H1 (cell line): Measurements from ENCODE around the gene RAB1B. TPM values are rescaled to one million over a fixed set of nuclear protein-coding genes. Genes with fewer than 3 reads are reported as not detected.
A peak's percentile ranks its signal among the peaks of the same experiment; 100 is the strongest.

Experiments used
- CTCF ChIA-PET: fragments of 300-600 bp; sonication (Branson Sonifier 250); formaldehyde crosslinking; loops from one replicate; lab custom pipeline; 2021; ENCODE audit not compliant: partially characterized antibody; lab: Charles Lee
- POLR2A ChIA-PET: fragments of 300-600 bp; sonication (Branson Sonifier 250); formaldehyde crosslinking; loops from one replicate; lab custom pipeline; 2021; ENCODE audit warnings: inconsistent platforms; ENCODE audit not compliant: partially characterized antibody; lab: Charles Lee
- DNase-seq, 2 experiments: peaks; one replicate each; pipeline versions ENCODE4 v3.0.0 to v3.0.0-alpha.2; 2010 to 2022; ENCODE audit warnings: low spot score in 2 of 2, low read depth in 1 of 2, mixed read lengths in 1 of 2
- FAIRE-seq: peaks from 2 replicates; lab custom pipeline; 2011; peaks lifted over from hg19 to GRCh38; lab: Jason Lieb, UNC
- H2AFZ ChIP-seq: 2 replicates; pipeline ENCODE4 v1.8.1; 2012; ENCODE audit warnings: low read length, inconsistent platforms
- H2AK5ac ChIP-seq: 2 replicates; pipeline ENCODE4 v1.6.1; 2013; ENCODE audit warnings: low read depth, low read length
- H2BK120ac ChIP-seq: replicated peaks from 2 replicates; pipeline ENCODE3; 2013; ENCODE audit warnings: low read depth, low read length, inconsistent platforms
- H2BK12ac ChIP-seq: 2 replicates; pipeline ENCODE4 v1.6.1; 2013; ENCODE audit warnings: low read depth, low read length
- H2BK15ac ChIP-seq: 2 replicates; pipeline ENCODE4 v1.6.1; 2013; ENCODE audit warnings: low read length
- H2BK20ac ChIP-seq: 2 replicates; pipeline ENCODE4 v1.6.1; 2013; ENCODE audit warnings: low read length
- H2BK5ac ChIP-seq: 2 replicates; pipeline ENCODE4 v1.6.1; 2013; ENCODE audit warnings: low read depth, low read length
- H3K14ac ChIP-seq: 2 replicates; pipeline ENCODE4 v1.6.1; 2013; ENCODE audit warnings: inconsistent platforms; ENCODE audit not compliant: insufficient read length
- H3K18ac ChIP-seq: 2 replicates; pipeline ENCODE4 v1.6.1; 2013; ENCODE audit warnings: low read length; ENCODE audit errors: extremely low read depth
- H3K23ac ChIP-seq: 2 replicates; pipeline ENCODE4 v1.6.1; 2013; ENCODE audit warnings: inconsistent platforms; ENCODE audit not compliant: insufficient read length
- H3K23me2 ChIP-seq: 2 replicates; pipeline ENCODE4 v1.6.1; 2013; ENCODE audit warnings: low read depth, low read length
- H3K27ac ChIP-seq: 2 replicates; pipeline ENCODE4 v1.6.1; 2011; ENCODE audit warnings: low read depth, low read length, inconsistent platforms
- H3K27me3 ChIP-seq, 4 experiments: replicated peaks in 1 of 4; 1 replicate in 1 of 4; 2 replicates in 3 of 4; pipeline versions ENCODE4 v1.6.1 to v1.8.1; 2011 to 2013; ENCODE audit warnings: low read length in 3 of 4, mild to moderate bottlenecking in 3 of 4, inconsistent platforms in 2 of 4, mixed read lengths in 2 of 4, moderate library complexity in 1 of 4; ENCODE audit not compliant: control insufficient read depth in 3 of 4, insufficient read depth in 3 of 4; ENCODE audit errors: extremely low read depth in 1 of 4
- H3K36me3 ChIP-seq, 4 experiments: 2 replicates each; pipeline versions ENCODE4 v1.6.1 to v1.8.1; 2011 to 2013; ENCODE audit warnings: mild to moderate bottlenecking in 4 of 4, low read length in 3 of 4, moderate library complexity in 2 of 4, control low read depth in 1 of 4, inconsistent platforms in 1 of 4; ENCODE audit not compliant: insufficient read depth in 4 of 4, control insufficient read depth in 2 of 4
- H3K4ac ChIP-seq: replicated peaks from 2 replicates; pipeline ENCODE3; 2013; ENCODE audit warnings: low read length, low read depth, mixed read lengths, inconsistent platforms; ENCODE audit not compliant: insufficient read length
- H3K4me1 ChIP-seq, 4 experiments: replicated peaks in 1 of 4; 1 replicate in 1 of 4; 2 replicates in 3 of 4; pipeline versions ENCODE4 v1.6.1 to v1.8.1; 2011 to 2013; ENCODE audit warnings: low read length in 3 of 4, inconsistent platforms in 2 of 4, mixed read lengths in 1 of 4; ENCODE audit not compliant: insufficient read depth in 4 of 4, control insufficient read depth in 3 of 4
- H3K4me2 ChIP-seq, 2 experiments: 2 replicates each; pipeline versions ENCODE4 v1.6.1 to v1.8.1; 2011 to 2013; ENCODE audit warnings: low read depth in 2 of 2, low read length in 2 of 2, control low read depth in 1 of 2, inconsistent platforms in 1 of 2, mild to moderate bottlenecking in 1 of 2; ENCODE audit not compliant: insufficient read depth in 1 of 2
- H3K4me3 ChIP-seq, 4 experiments: fragments of 200-600, 300-600 bp in 1 of 4; sonication (generic), shearing (Covaris generic), sonication (Bioruptor Twin) in 1 of 4; 2 replicates each; pipeline versions ENCODE4 v1.5.1 to v1.8.1; 2011 to 2016; ENCODE audit warnings: low read length in 4 of 4, low read depth in 3 of 4, control low read depth in 2 of 4, inconsistent platforms in 2 of 4, mild to moderate bottlenecking in 2 of 4, mixed read lengths in 1 of 4, moderate library complexity in 1 of 4; ENCODE audit not compliant: insufficient read depth in 2 of 4; ENCODE audit errors: extremely low read depth in 1 of 4
- H3K56ac ChIP-seq: replicated peaks from 2 replicates; pipeline ENCODE3; 2013; ENCODE audit warnings: low read depth, mild to moderate bottlenecking, mixed read lengths, low read length, inconsistent platforms; ENCODE audit not compliant: insufficient read length
- H3K79me1 ChIP-seq: 2 replicates; pipeline ENCODE4 v1.6.1; 2013; ENCODE audit warnings: low read depth, low read length, control low read depth
- H3K79me2 ChIP-seq, 2 experiments: 2 replicates each; pipeline versions ENCODE4 v1.6.1 to v1.8.1; 2012 to 2013; ENCODE audit warnings: low read length in 2 of 2, mild to moderate bottlenecking in 2 of 2, inconsistent platforms in 1 of 2; ENCODE audit not compliant: insufficient read depth in 2 of 2, control insufficient read depth in 1 of 2
- H3K9ac ChIP-seq, 4 experiments: replicated peaks in 1 of 4; 1 replicate in 1 of 4; 2 replicates in 3 of 4; pipeline versions ENCODE4 v1.6.1 to v1.8.1; 2011 to 2013; ENCODE audit warnings: low read depth in 3 of 4, low read length in 3 of 4, control low read depth in 2 of 4, mild to moderate bottlenecking in 2 of 4, moderate library complexity in 2 of 4, inconsistent platforms in 1 of 4; ENCODE audit errors: extremely low read depth in 1 of 4
- H3K9me3 ChIP-seq, 2 experiments: 2 replicates each; pipeline versions ENCODE4 v1.6.1 to v1.8.1; 2012 to 2013; ENCODE audit warnings: mild to moderate bottlenecking in 2 of 2, moderate library complexity in 2 of 2, control low read depth in 1 of 2, inconsistent platforms in 1 of 2, low read depth in 1 of 2, low read length in 1 of 2, mixed read lengths in 1 of 2; ENCODE audit not compliant: insufficient read depth in 2 of 2
- H4K20me1 ChIP-seq, 2 experiments: replicated peaks in 1 of 2; 2 replicates each; pipeline versions ENCODE3 to v1.8.1; 2011 to 2013; ENCODE audit warnings: inconsistent platforms in 2 of 2, low read length in 2 of 2, mild to moderate bottlenecking in 1 of 2; ENCODE audit not compliant: insufficient read depth in 2 of 2, control insufficient read depth in 1 of 2
- H4K5ac ChIP-seq: 2 replicates; pipeline ENCODE4 v1.6.1; 2013; ENCODE audit warnings: low read length, low read depth, mixed read lengths, inconsistent platforms; ENCODE audit not compliant: insufficient read length
- H4K8ac ChIP-seq: 2 replicates; pipeline ENCODE4 v1.8.0; 2013; ENCODE audit warnings: mild to moderate bottlenecking, moderate library complexity, low read length, inconsistent platforms; ENCODE audit not compliant: insufficient read depth; ENCODE audit errors: extremely low read depth
- H4K91ac ChIP-seq: replicated peaks from 2 replicates; pipeline ENCODE3; 2013; ENCODE audit warnings: low read length, mixed read lengths, inconsistent platforms; ENCODE audit not compliant: insufficient read length
- BCL11A ChIP-seq, 2 experiments: IDR thresholded peaks; one replicate each; pipeline ENCODE4 v1.6.1; 2011; ENCODE audit warnings: low read depth in 2 of 2, low read length in 2 of 2, mild to moderate bottlenecking in 2 of 2
- CEBPB ChIP-seq: IDR thresholded peaks from 2 replicates; pipeline ENCODE4 v1.6.1; 2012; ENCODE audit warnings: low read depth, low read length
- HDAC2 ChIP-seq, 2 experiments: fragments of 300-600 bp in 1 of 2; sonication (generic) in 1 of 2; IDR thresholded peaks; 2 replicates each; pipeline ENCODE4 v1.6.1; 2011 to 2012; ENCODE audit warnings: low read depth in 2 of 2, low read length in 2 of 2, mild to moderate bottlenecking in 2 of 2, moderate library complexity in 2 of 2, borderline replicate concordance in 1 of 2, inconsistent platforms in 1 of 2
- KDM1A ChIP-seq: fragments of 200-600, 300-600 bp; sonication (generic); IDR thresholded peaks from 2 replicates; pipeline ENCODE4 v1.7.1; 2016; ENCODE audit warnings: mild to moderate bottlenecking, low read length, borderline replicate concordance
- NRF1 ChIP-seq: IDR thresholded peaks from 2 replicates; pipeline ENCODE4 v1.6.1; 2011; ENCODE audit warnings: mild to moderate bottlenecking, low read depth, low read length, improper control_type of control experiment
- SIRT6 ChIP-seq: IDR thresholded peaks from one replicate; pipeline ENCODE4 v1.7.1; 2012; ENCODE audit warnings: low read length, inconsistent platforms
- SP1 ChIP-seq: IDR thresholded peaks from 2 replicates; pipeline ENCODE4 v1.6.1; 2011; ENCODE audit warnings: low read depth, low read length
- SP4 ChIP-seq: IDR thresholded peaks from 2 replicates; pipeline ENCODE4 v1.6.1; 2012; ENCODE audit warnings: low read length, inconsistent platforms
- YY1 ChIP-seq: IDR thresholded peaks from 2 replicates; pipeline ENCODE4 v1.6.1; 2011; ENCODE audit warnings: low read depth, mild to moderate bottlenecking, low read length
- WGBS, 2 experiments: shearing (Covaris generic) in 1 of 2; methylation state at CpG; one replicate each; pipeline versions ENCODE4 v1.1.6 to v1.1.7; 2013 to 2015; ENCODE audit warnings: low lambda C conversion rate in 2 of 2, mixed read lengths in 2 of 2, inconsistent platforms in 1 of 2, low coverage in 1 of 2, missing lambda C conversion rate in 1 of 2; ENCODE audit not compliant: insufficient replicate concordance in 2 of 2, insufficient coverage in 1 of 2, insufficient read length in 1 of 2; ENCODE audit errors: extremely low coverage in 1 of 2, missing lambda C conversion rate in 1 of 2; 5-methylcytosine and 5-hydroxymethylcytosine counted together
- polyA plus RNA-seq, 7 experiments: library from polyadenylated mRNA; depleted of rRNA in 3 of 7; stranded (reverse) in 5 of 7; unstranded in 2 of 7; fragments of >200 nt in 5 of 7; fragments of 200-250 nt in 2 of 7; gene quantifications; 1 replicate in 5 of 7; 2 replicates in 1 of 7; 4 replicates in 1 of 7; pipeline versions ENCODE4 v1.2.1 to v1.2.3, GENCODE V29; 2011 to 2013; ENCODE audit warnings: missing spikeins in 2 of 7, mixed read lengths in 2 of 7
- total RNA-seq: library from RNA; stranded (reverse); fragmentation: NEBNext Ultra II Directional; extraction: Animal tissue kit (Norgen Biotek cat#: 25700); gene quantifications from 2 replicates; pipeline ENCODE4 v1.2.1, GENCODE V29; 2021
- TF ChIP-seq, protein P1 (sequence below): IDR thresholded peaks from 2 replicates; pipeline ENCODE4 v1.6.1; 2012; ENCODE audit warnings: low read length, inconsistent platforms
- TF ChIP-seq, protein P2 (sequence below): IDR thresholded peaks from 2 replicates; pipeline ENCODE4 v1.6.1; 2011; ENCODE audit warnings: low read length, improper control_type of control experiment

RAB1B gene
- total and polyA plus RNA-seq, 2 of the 8 experiments (the other 6 are each of a cell fraction or from before 2014, with no cell fraction given): 100 to 217 TPM

DNA sequence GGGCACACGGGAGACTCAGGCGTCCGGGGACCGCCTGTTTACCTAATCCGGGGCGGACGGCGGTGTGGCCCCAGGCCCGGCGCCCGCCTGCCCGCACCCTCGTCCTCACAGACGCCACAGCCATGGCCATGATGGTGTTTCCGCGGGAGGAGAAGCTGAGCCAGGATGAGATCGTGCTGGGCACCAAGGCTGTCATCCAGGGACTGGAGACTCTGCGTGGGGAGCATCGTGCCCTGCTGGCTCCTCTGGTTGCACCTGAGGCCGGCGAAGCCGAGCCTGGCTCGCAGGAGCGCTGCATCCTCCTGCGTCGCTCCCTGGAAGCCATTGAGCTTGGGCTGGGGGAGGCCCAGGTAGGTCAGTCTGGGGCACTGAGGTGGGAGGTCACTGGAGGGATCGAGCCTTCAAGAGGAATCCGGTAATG, 10.0 kb upstream of the RAB1B start:
- H3K23me2 ChIP-seq: peaks cover 10% of the 10 kb centered on the region
- no peaks in the 10 kb centered on the region for H3K9me3 ChIP-seq
- peaks cover 0 to 5% of the 10 kb centered on the region in 2 experiments; a peak in 1 of 4 replicates for H3K79me2 ChIP-seq
- no peak overlapping the region for H3K14ac ChIP-seq
- no peak overlapping the region for H2AFZ ChIP-seq
- no peak overlapping the region for H2BK120ac ChIP-seq
- no peak overlapping the region for H3K56ac ChIP-seq
- H3K27me3 ChIP-seq: peaks cover 0 to 3% (median 0%) of the 10 kb centered on the region in 4 experiments; a peak in 1 of 7 replicates
- H2BK15ac ChIP-seq: no peak overlapping the region
- no peak overlapping the region for H3K27ac ChIP-seq
- H3K9ac ChIP-seq: peak overlapping the region; percentile 34 to 68 (median 66); a peak in 6 of 7 replicates
- H3K4ac ChIP-seq: no peak overlapping the region
- H3K4me3 ChIP-seq: peak overlapping the region; percentile 49 to 92 (median 86)
- H4K20me1 ChIP-seq: peaks cover 5 to 18% of the 10 kb centered on the region in 2 experiments
- H3K18ac ChIP-seq: peak overlapping the region; percentile 4
- peak overlapping the region; percentile 86 for H4K8ac ChIP-seq
- H2BK5ac ChIP-seq: no peak overlapping the region
- H3K4me2 ChIP-seq: peak overlapping the region; percentile 27 to 95
- WGBS, 2 experiments: 7% methylated on average over 27 of the region's 28 CpGs; no CpG with 5 or more reads in 1 of the 2 experiments
- ChIA-PET POLR2A (interaction anchor here (0.7 to 1.2 kb wide), 5 partner anchors 14 to 207 kb away, joined by 3 to 4 read pairs (median 3); no protein-coding TSS in a partner anchor), CTCF (interaction anchor here (0.6 to 1.4 kb wide), 7 partner anchors 8 to 304 kb away, joined by 3 to 8 read pairs (median 5); no protein-coding TSS in a partner anchor)
- DNase-seq: no peak
- no peak overlapping the region for H4K91ac ChIP-seq
- no peak for FAIRE-seq
- H3K4me1 ChIP-seq: peaks cover 0 to 5% (median 2%) of the 10 kb centered on the region in 4 experiments; a peak in 4 of 7 replicates
- H2BK12ac ChIP-seq: no peak overlapping the region
- no peak overlapping the region for H3K23ac ChIP-seq
- peak overlapping the region; percentile 79 for H4K5ac ChIP-seq
- no peaks in the 10 kb centered on the region for H3K79me1 ChIP-seq
- peaks cover 9 to 21% (median 16%) of the 10 kb centered on the region in 4 experiments; a peak in 6 of 8 replicates for H3K36me3 ChIP-seq
- H2AK5ac ChIP-seq: no peak overlapping the region
- no peak overlapping the region for H2BK20ac ChIP-seq
- TF ChIP-seq SIRT6 (no peak), BCL11A (IDR thresholded peaks at IDR 0.05; ENCODE audit: low read depth in 2 of 2, low read length in 2 of 2) (no peak), YY1 (no peak), NRF1 (no peak), HDAC2 (IDR thresholded peaks at IDR 0.05; ENCODE audit: borderline replicate concordance in 1 of 2, low read depth in 2 of 2, low read length in 2 of 2) (no peak), SP1 (no peak), SP4 (no peak), CEBPB (no peak), KDM1A (no peak)
- TF ChIP-seq, protein P1, sequence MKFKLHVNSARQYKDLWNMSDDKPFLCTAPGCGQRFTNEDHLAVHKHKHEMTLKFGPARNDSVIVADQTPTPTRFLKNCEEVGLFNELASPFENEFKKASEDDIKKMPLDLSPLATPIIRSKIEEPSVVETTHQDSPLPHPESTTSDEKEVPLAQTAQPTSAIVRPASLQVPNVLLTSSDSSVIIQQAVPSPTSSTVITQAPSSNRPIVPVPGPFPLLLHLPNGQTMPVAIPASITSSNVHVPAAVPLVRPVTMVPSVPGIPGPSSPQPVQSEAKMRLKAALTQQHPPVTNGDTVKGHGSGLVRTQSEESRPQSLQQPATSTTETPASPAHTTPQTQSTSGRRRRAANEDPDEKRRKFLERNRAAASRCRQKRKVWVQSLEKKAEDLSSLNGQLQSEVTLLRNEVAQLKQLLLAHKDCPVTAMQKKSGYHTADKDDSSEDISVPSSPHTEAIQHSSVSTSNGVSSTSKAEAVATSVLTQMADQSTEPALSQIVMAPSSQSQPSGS: no peak
- TF ChIP-seq, protein P2, sequence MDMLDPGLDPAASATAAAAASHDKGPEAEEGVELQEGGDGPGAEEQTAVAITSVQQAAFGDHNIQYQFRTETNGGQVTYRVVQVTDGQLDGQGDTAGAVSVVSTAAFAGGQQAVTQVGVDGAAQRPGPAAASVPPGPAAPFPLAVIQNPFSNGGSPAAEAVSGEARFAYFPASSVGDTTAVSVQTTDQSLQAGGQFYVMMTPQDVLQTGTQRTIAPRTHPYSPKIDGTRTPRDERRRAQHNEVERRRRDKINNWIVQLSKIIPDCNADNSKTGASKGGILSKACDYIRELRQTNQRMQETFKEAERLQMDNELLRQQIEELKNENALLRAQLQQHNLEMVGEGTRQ: no peak
